Limb (tissue), 2 donors: ENCODE data around the gene LRCH4.

Experiments used
- DNase-seq, 2 donors: peaks; one replicate each; pipeline ENCODE4 v3.0.0-alpha.2; 2016; ENCODE audit errors: extremely low spot score in 2 of 2

Gene LRCH4

DNA sequence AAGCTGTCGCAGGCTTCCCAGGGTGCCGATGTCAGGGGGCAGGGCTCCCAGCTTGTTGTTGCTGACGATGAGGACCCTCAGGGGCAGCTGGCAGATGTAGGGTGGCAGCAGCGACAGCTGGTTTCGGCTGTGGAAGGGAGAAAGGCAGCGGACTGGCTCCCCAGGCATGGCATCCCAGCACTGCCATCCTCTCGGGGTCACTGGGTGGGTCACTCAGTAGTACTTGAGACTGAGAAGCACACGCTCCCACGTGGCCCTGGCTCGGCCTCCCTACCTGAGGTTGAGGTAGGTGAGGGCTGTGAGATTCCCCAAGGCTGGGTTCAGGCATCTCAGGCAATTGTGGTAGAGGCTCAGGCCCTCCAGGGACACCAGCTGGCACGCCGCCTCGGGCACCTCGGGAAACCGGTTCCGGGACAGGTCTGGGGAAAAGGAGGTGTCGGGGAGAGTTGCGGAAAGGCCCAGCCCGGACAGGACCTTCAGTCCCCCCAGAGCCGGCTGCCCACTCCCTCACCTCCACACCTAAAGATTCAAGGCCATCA lies 3.8 kb downstream of the LRCH4 start:
- DNase-seq: no peak

DNA sequence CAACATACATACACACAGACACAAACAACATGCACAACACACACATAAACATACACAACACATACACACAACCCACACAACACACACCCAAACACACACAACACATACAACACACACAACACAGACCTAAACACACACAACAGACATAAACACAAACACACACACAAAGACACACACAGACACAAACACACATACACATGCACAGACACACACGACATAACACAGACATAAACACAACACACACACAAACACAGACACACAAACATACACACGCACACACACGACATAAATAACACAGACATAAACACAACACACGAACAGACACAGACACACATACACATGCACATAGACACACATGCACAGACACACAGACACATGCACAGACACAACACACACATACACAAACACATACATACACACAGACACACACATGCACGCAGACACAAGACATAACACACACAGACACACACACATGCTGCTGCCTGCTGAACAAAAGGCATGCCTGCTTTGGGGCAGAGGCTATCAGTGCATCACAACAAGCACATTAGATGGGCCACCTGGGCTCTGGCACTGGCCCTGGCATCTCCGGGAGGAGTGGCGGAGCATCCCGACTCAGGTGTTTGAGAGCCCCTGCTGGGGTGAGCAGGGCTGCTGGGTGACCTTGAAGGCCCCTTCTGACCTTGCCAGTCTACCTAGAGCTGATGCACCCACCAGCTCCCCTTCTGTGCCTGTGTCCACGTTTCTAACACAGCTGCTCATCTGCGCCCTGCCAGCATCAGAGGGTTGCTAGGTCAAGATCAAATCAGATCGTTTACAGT lies 5.3 kb downstream of the LRCH4 start:
- DNase-seq: no peak

DNA sequence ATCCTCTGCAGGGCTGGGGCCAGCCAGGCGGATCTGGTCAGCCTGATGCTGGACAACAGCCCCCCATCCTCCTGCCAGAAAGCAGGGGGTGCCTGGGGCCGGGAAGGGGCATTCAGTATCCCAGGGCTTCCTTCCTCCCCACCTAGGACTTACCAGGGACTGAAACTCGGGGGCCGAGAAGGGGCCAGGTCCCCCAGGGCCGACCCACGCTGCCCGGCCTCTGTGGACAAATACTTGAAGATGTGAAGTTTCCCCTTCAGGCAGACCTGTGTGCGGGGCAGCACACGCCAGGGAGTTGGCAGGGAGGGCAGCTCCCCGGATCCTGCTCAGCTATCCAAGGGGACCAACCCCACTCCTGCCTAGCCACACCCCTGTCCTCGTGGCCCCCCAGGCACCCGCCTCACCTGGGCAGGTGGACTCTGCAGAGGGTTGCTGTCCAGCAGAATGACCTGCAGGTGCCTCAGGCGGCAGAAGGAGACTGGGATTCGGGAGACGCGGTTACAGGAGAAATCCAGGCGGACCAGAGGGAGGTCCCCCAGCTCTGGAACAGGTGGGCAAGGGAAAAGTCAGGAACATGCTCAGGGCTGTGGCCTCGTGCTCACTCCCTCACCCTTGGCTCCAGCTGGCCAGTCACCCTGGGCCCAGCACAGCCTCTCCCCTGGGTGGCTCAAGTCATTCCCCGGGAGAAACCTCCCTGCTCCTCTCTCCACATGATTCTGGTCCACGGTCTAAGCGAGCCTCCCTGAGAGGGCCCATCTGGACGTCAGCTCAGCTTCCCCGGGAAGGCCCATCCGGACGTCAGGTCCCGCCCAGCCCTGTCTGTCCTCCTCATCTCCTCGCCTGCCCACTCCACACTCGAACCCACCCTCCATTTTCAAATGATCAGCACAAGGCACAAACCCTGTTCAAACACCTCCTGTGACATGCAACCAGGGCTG lies 7.4 kb downstream of the LRCH4 start:
- DNase-seq: no peak

DNA sequence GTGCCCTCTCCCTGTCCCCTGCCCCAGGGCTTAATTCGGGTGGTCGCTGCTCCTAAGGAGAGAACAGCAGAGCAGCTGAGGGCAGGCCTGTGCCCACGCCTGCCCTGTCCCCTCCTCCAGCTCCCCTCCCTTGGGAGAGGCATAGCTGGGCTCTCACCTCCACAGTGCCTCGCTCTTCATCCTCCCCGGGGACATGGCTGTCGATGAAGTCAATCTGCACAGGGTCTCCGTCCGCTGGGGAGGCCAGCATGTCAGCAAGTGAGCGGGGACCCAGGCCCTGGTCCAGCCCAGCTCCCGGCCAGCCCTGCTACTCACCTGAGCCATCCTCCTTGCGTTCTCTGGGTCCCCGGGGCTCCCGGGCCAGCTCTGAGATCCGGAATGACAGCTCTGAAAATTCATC lies 8.4 kb downstream of the LRCH4 start:
- no peak for DNase-seq

DNA sequence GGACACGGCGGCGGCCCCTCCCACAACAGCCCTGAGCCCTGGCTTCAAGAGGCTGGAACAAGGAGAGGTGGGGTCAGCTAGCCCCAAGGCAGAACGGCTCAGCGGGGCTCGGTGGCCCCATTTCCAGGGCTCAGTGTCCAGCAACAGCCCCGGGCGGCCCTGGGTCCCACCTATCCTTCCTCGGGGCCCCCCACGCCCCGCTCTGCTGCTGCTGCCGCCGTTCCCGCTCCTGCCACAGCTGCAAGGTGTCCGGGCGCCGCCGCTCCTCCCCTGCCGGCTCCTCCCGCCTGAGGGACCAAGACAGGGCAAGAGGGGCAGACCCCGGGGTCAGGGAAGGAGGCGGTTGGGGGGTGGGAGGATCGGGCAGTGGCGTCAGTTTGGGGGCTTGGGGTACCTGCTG lies 8.8 kb downstream of the LRCH4 start:
- DNase-seq: no peak

DNA sequence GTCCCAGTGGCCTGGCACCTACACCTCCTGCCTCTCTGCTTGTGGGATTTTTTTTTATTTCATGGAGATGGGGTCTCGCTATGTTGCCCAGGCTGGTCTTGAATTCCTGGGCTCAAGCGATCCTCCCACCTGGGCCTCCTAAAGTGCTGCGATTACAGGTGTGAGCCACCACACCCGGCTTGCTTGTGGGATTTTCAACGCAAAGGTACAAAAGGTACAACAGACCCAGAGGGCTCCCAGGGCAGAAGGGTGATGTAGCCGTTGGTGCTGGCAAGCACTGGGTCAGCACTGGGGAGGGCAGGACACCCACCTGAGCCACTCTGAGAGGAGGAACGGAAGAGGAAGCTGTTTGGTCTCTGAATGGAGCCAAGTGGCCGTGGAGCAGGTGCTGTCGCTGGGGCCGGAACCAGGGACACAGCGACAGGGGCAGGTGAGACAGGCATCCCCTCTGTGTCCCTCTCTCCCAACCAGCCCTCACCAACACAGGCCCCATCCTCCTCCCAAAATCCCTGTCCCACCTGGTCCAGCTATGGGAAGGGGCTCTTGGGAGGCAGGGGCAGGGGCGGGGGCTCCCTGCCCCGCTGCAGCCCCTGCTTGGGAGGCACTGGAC lies 9.4 kb downstream of the LRCH4 start:
- DNase-seq: no peak

DNA sequence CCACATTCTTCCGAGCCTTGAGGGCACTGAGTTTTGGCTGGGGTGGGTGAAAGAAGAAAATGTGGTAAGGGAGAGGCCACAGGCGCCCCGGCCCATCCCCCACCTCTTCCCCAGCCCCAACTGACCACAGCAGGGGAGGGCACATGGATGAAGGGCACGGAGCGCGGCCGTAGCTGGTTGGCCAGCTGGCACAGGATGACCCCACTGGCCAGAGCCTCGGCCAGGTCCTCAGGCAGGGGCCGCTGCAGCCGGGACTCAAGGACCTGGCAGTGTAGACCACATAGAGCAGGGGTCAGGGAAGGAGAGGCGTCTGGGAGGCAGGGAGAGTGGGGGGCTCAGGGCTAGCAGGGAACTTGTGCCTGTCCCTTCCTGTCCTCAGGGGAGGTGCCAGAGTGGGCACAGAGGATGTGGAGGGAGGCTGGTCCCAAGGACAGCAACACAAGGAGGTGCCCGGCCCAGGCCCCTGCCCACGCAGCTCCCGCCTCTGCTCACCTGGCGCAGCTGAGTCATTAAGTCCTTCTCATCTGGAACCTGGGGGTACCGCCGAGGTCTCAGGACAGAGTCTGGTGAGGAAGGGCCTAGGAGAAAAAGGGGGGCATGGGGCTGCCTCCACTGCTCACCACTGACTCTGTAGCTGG lies 10.1 kb downstream of the LRCH4 start:
- no peak for DNase-seq

DNA sequence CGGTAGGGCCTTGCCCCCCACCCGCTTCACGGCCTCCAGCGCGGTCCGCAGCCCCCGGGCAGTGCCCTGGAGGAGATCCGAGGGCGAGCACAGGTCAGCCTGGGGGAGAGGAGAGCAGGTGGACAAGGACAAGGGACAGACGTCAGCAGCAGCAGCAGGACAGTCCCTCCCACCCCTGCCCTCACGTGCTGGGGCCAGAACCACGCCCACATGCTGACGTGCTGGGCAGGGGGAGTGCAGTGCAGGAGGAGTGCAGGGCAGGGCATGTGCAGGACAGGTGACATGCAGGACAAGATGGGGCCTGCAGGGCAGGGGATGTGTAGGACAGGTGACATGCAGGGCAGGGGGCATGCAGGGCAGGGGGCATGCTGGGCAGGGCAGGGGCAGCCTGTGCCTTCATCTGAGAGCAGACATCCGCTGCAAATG lies 10.7 kb downstream of the LRCH4 start:
- DNase-seq: no peak

DNA sequence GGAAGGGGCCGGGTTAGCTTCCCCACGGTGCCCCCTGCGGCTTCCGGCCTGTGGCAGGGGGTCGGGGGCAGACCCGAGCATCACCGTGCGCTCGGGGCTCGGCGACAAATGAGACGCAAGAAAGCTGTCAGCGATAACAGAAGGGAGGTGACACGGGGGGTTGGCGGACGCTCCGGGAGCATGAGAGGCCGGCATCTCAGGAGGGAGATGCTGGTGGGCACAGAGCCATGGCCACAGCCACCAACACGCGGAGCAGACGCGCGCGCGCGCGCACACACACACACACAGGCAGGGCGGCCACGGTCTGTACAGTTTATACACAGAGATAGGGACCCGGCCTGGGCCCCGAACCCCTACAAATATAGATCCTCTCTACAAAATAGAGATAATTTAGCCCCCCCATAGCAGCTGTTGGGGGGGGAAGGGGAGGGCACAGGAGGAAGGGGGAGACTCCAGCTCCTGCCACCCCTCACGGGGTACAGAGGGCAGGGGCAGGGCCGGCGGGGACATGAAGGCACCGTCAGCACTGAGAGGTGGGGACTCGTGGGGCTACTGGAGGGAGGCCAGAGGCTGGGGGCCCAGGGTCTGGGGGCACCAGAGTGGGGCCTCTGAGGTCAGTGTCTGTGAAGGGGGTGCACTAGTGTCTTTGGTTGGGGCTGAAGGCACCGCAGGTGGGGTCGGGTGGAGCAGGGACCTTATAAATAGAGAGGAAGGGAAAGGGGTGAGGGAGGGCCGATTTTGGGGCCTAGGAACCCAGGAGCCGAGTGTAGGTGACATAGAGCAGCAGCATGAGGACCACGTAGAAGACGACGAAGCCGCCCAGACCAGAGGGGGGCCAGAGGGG lies 11.3 kb downstream of the LRCH4 start:
- no peak for DNase-seq

DNA sequence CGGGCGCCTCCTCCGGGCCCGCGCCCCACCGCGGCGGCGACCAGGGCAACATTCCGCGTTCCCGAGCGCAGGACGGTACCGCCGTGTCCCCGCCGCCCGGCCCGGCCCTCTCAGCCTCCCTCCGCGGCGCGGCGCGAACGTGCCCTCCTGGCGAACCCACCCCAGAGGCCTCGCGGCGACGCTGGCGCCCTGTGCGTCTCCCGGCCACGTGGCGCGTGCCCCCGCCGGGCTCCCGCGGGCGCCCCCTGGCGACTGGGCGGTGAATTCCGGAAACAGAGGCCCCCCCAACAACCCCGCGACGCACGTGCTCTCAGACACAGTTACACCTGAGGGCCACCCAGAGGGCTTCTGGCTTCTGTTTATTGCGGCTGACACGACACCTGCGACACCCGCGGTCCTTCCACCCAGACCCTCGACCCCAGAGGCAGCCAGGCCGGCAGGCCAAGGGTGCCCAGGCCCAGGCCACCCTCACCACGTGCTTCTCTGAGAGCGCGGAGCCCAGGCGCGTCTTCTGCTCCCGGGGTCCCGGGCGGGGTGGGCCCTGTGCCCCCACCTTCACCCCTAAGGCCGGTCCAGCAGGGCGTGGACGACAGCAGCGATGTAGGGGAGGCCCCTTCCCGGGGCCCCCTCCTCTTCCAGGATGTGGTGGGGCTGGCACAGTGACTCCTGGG lies 12.1 kb downstream of the LRCH4 start, which contains the start of gene SAP25:
Gene SAP25 (minus strand): TSS at position 210 of the 671 bp plus-strand sequence. CDS start 158 bp downstream, at position 52.
- DNase-seq: no peak

DNA sequence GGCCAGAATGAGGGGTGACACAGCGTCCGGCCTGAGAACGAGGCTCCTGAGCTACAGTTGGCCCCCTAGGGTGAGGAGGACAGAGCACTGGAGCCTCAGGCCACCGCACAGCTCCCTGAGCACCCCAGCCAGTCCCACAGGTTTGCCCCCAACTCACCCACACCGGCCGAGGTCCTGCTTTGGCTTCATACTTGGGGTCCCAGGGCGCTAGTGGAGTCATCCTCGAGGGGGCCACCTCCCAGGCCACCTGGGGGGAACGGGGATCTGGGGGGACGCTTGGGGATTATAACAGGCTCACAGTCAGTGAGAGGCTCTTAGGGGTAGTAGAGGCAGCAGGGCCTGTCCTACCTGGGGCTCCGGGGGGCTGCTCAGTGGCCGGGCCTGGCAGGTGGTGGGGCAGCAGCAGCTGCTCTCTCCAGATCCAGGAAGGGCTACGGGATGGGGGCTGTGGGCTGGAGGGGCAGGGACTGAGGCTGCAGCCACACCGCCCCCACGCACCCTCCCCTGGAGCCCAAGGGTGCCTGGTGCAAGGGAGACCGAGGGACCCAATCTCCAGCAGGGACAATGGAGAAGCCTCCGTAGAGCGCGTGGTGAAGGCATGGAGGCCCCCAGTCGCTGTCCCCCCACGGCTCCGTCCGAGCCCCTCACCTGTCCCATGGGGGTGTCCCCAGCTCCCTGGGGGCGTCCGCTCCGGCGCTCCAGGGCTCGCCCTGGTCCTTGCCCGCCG lies 12.8 kb downstream of the LRCH4 start:
- DNase-seq: no peak

DNA sequence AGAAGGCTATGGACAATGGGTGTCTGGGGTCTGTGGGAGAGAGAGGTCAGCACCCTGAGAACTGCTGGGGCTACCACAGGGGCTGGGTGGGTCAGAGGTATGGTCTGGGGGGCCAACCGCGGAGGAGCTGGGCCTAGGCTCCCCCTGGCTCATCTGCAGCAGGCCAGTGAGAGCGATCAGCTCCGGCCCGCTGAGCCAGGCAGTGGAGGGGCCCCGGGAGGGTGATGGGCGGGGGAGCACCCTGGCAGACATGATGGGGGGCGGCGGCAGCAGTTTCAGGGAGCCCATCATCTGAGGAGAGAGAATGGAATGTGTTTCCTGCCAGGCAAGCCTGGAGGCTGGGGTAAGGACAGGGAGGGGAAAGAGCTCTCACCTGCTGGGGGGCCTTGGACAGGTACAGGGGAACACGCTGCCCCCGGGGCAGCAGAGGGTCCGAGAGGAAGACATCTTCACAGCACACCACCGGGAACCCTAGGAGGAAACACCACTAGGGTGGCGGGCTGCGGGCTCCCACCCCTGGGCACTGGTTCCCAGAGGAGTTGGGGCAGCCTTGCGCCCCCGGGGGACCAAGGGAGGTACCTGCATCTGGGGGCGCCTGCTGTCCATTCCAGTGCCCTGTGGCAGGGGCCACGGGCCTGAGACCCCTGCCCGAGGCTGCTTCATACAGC lies 13.5 kb downstream of the LRCH4 start:
- DNase-seq: no peak

DNA sequence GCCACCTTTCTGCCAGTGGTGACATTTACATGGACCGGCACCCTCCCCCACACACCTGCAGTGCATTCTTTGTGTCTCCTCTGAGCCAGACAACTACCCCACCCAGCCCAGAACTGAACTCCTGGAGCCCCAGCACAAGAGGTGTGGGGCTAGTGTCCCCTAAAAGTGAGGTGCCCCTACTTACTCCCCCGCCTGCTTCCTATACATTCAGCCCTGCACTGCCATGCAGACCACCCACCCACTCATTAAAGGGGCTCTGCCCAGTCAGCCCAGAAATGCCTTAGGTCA lies 14.2 kb downstream of the LRCH4 start:
- DNase-seq: no peak

DNA sequence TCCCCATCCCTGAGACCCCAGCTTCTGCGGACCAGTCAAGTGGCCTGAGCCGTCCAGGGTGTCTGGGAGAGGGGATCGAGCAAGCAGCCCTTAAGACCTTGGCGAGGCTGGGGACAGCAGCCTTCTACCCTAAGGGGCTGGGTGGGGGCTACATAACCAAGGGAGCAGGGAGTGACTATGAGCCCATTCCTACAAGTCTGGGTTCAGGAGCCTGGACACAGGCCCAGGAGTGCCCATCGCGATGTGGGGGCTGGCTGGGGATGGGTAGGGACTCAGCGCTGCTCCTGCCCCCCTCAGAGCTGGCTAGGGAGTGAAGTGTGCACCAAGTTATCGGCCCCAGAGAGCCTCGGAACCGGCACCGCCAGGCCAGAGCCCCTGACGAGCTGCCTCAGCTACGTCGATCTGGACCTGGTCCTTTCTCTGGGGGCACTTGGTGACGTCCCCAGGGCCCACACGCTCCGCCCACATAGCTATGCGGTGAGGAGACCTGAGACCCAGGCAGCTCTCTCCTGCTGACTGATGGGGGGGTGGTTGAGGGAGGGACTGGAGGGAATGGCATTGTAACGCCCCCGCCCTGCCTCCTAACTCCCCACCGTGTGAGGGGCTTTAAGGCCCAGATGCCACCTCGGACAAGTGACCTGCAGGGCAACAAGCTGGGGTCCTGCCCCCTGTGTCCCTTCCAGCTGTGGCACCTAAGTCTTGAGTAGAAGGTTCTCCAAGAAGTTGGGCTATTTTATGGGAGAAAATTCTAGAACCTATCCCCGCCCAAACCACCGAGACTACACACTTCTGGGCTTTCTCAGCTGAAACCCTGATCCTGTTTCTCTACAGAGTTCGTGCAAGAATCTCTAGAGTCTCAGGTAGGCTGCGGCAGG lies 14.7 kb downstream of the LRCH4 start:
- DNase-seq: no peak

DNA sequence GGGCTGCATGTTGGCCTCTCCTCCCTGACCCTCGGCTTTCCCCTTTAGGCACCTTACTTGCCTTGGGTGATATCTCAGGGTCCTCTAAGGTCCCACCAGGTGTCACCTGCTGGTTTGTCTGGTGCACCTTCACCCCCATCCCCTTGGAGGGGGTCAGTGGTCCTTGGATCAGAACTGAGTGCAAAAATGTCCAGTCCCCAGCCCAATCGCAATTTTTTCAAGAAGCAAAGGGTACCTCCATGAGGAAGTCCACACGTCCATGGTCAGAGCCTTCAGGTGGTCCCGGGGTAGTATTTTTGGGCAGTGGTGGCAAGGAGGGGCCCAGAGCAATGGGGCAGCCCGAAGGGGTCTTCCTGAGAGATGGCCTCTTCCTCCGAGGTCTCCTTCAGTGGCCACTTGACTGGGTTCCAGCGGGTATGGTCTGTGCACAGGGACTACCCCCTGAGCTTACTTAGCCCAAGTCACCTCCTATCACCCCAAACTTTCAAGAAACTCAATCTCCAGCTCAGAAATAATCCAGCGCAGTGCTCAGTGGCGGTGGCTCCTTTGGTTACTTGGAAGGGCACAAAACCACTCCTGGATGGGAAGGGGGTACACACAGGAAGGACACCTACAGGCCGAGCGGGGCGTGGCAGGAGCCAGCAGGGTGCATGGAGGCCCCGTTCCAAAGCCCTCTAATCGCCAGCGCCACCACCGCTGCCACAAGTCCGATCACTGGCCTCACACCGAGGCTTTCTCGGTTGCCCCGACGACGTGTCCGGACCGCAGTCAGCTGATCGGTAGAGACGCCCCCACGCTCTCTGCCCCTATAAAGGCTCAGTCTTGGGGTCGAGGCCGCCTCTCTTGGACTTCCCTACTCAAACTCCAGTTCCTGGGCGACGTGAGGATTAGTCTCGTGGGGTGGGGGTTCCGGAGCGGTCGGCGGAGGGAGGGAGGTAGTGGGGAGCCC lies 16.8 kb downstream of the LRCH4 start:
- peak in 1 of 2 donors; percentile 64 for DNase-seq

DNA sequence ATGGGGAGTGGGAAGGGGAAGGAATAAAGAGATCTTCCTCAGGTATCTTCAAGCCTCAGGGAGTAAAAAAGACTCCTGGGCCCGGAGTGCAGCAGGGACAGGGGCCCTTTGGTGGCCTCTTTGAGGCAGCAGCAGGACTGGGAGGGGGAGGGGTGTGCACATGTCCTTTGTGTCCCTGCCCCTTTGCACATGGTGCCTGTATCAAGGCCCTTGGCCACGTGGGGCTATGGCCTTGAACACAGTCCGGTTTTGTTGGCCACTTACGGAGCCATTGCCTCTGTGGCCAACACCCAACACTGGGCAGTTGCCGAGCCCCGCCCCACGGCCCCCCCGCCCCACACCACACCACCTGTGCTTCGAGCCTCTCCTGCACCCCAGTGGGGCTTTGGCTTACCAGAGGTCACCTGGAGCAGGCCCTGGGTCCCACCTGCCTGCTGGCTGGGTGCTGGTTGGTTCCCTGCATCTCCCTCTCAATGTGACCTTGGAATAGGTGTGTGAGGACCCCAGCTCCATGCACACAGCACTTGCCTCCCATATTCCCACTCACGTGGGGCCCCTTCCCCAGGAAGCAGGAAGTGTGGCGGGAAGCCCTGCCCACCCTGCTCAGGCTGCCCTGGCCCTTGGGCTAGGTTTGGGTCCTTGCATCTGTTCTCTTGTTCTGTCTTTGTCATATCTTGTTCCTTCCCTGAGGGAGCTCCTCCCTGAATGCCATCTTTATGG lies 17.6 kb downstream of the LRCH4 start:
- DNase-seq: no peak
